HEK293 (cell line): Measurements from ENCODE around the gene PCSK6.

ENCODE experiments used
- CTCF ChIA-PET: fragments of 350-600 bp; formaldehyde crosslinking; extraction: SDS; loops from one replicate; lab custom pipeline; 2021; ENCODE audit warnings: antibody characterized with exemption; lab: Yijun Ruan, JAX
- POLR2A ChIA-PET: fragments of 300-600 bp; formaldehyde crosslinking; extraction: SDS; loops from one replicate; lab custom pipeline; 2020; ENCODE audit warnings: antibody characterized with exemption, inconsistent platforms; lab: Yijun Ruan, JAX
- H3K27ac ChIP-seq: fragments of 200-500 bp; sonication (Bioruptor generic); 2 replicates; pipeline ENCODE4 v1.5.1; 2014; ENCODE audit warnings: low read depth, low read length, control low read depth, inconsistent platforms; ENCODE audit errors: extremely low read depth
- H3K36me3 ChIP-seq, 2 experiments: fragments of 200-500 bp in 1 of 2; sonication (Bioruptor generic) in 1 of 2; 1 replicate in 1 of 2; 2 replicates in 1 of 2; pipeline ENCODE4 v1.5.1; 2014 to 2017; ENCODE audit warnings: inconsistent platforms in 2 of 2, low read length in 2 of 2; ENCODE audit not compliant: control insufficient read depth in 2 of 2, insufficient read depth in 1 of 2
- H3K4me1 ChIP-seq: fragments of 200-500 bp; sonication (Bioruptor generic); 2 replicates; pipeline ENCODE4 v1.5.1; 2014; ENCODE audit warnings: mild to moderate bottlenecking, low read length, inconsistent platforms; ENCODE audit not compliant: control insufficient read depth, insufficient read depth
- H3K4me3 ChIP-seq: 2 replicates; pipeline ENCODE4 v1.5.1; 2011; ENCODE audit warnings: low read depth, mild to moderate bottlenecking, control low read depth, low read length, moderate library complexity
- H3K9me3 ChIP-seq: fragments of 200-500 bp; sonication (Bioruptor generic); 2 replicates; pipeline ENCODE4 v1.5.1; 2014; ENCODE audit warnings: low read depth, low read length, inconsistent platforms; ENCODE audit not compliant: control insufficient read depth, insufficient read depth
- HOXD13 ChIP-seq: sonication (generic); formaldehyde crosslinking; IDR thresholded peaks from 2 replicates; pipeline ENCODE4 v1.8.0; 2022; ENCODE audit warnings: missing genetic modification reagents, borderline replicate concordance
- MYNN ChIP-seq: fragments of 450-650 bp; formaldehyde crosslinking; IDR thresholded peaks from 2 replicates; pipeline ENCODE4 v1.5.1; 2016; ENCODE audit warnings: missing biosample characterization, missing genetic modification characterization, borderline replicate concordance
- OSR2 ChIP-seq: fragments of 450-650 bp; formaldehyde crosslinking; IDR thresholded peaks from 2 replicates; pipeline ENCODE4 v1.5.1; 2016; ENCODE audit warnings: missing biosample characterization, missing genetic modification characterization
- PRDM10 ChIP-seq: fragments of 450-650 bp; formaldehyde crosslinking; IDR thresholded peaks from 2 replicates; pipeline ENCODE4 v1.5.1; 2016; ENCODE audit warnings: missing biosample characterization, missing genetic modification characterization
- ZNF121 ChIP-seq: fragments of 450-650 bp; formaldehyde crosslinking; IDR thresholded peaks from 2 replicates; pipeline ENCODE4 v1.5.1; 2016; ENCODE audit warnings: missing biosample characterization, missing genetic modification characterization
- ZNF146 ChIP-seq: fragments of 450-650 bp; formaldehyde crosslinking; IDR thresholded peaks from 2 replicates; pipeline ENCODE4 v1.5.1; 2016; ENCODE audit warnings: missing biosample characterization, missing genetic modification characterization
- ZNF157 ChIP-seq: fragments of 450-650 bp; formaldehyde crosslinking; IDR thresholded peaks from 2 replicates; pipeline ENCODE4 v1.5.1; 2016; ENCODE audit warnings: missing biosample characterization, missing genetic modification characterization
- ZNF214 ChIP-seq: fragments of 450-650 bp; formaldehyde crosslinking; IDR thresholded peaks from 2 replicates; pipeline ENCODE4 v1.5.1; 2017; ENCODE audit warnings: missing biosample characterization, mild to moderate bottlenecking, missing genetic modification characterization, borderline replicate concordance
- ZNF248 ChIP-seq: fragments of 450-650 bp; formaldehyde crosslinking; IDR thresholded peaks from 2 replicates; pipeline ENCODE4 v1.5.1; 2017; ENCODE audit warnings: missing biosample characterization, missing genetic modification characterization
- ZNF391 ChIP-seq: fragments of 450-650 bp; formaldehyde crosslinking; IDR thresholded peaks from 2 replicates; pipeline ENCODE4 v1.5.1; 2016; ENCODE audit warnings: low read depth, missing biosample characterization, missing genetic modification characterization, borderline replicate concordance
- ZNF558 ChIP-seq: fragments of 450-650 bp; formaldehyde crosslinking; IDR thresholded peaks from 2 replicates; pipeline ENCODE4 v1.5.1; 2016; ENCODE audit warnings: missing biosample characterization, missing genetic modification characterization
- ZNF776 ChIP-seq: fragments of 450-650 bp; formaldehyde crosslinking; IDR thresholded peaks from 2 replicates; pipeline ENCODE4 v1.5.0; 2017; ENCODE audit warnings: missing biosample characterization, missing genetic modification characterization, borderline replicate concordance
- ZNF837 ChIP-seq: fragments of 450-650 bp; formaldehyde crosslinking; IDR thresholded peaks from 2 replicates; pipeline ENCODE4 v1.5.1; 2016; ENCODE audit warnings: missing biosample characterization, missing genetic modification characterization
- TF ChIP-seq, protein P1 (sequence below): fragments of 450-650 bp; formaldehyde crosslinking; IDR thresholded peaks from 2 replicates; pipeline ENCODE4 v1.5.1; 2017; ENCODE audit warnings: missing biosample characterization, missing genetic modification characterization
- TF ChIP-seq, protein P2 (sequence below): fragments of 450-650 bp; formaldehyde crosslinking; IDR thresholded peaks from 2 replicates; pipeline ENCODE4 v1.5.1; 2016; ENCODE audit warnings: missing biosample characterization, missing genetic modification characterization, borderline replicate concordance
- TF ChIP-seq, protein P3 (sequence below): fragments of 450-650 bp; formaldehyde crosslinking; IDR thresholded peaks from 2 replicates; pipeline ENCODE4 v1.5.1; 2016; ENCODE audit warnings: missing biosample characterization, missing genetic modification characterization

PCSK6 gene

DNA sequence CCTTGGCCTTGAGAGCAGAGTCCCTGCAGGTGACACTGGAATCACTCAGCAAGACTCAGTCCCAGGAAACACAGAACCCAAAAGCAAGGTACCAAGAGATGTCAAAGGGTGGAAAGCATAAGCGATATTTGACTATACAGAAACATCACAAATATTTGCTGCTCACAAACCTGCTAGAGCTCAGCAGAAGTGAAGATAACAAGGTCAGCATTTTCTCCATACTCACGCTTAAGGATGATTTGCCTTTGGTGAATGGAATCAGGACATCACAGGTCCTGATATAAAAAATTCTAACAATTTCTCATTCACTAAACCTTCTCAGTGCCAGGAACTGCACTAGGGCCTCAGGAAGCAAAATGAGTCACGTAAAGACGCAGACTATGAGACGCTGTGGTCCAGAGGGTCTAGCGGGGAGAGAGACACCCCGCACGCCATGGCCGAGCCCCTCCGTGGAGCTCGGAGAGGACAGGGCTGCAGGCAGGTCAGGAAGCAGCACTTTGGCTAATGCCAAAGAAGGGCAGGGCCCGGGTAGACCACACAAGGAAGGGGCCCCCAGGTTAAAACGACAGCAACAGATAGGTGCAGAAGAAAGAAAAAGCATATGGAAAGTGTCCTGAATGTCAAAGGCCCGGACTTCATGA is 10.7 kb downstream of the PCSK6 start:
- ChIA-PET POLR2A (no interaction called here), CTCF (interaction anchor here (0.6 kb wide), 1 partner anchor 222 kb away, joined by 3 read pairs; no protein-coding TSS in a partner anchor)
- no peak overlapping the region for H3K27ac ChIP-seq
- H3K9me3 ChIP-seq, result no peaks in the 10 kb centered on the region
- H3K36me3 ChIP-seq, result peaks cover 0 to 20% of the 10 kb centered on the region in 2 experiments; a peak in 2 of 3 replicates
- TF ChIP-seq ZNF391 (tag by site-specific recombination) (no peak), ZNF776 (tag by site-specific recombination) (no peak), ZNF121 (tag by site-specific recombination) (no peak), ZNF248 (tag by site-specific recombination) (no peak), ZNF214 (tag by site-specific recombination) (no peak), MYNN (no peak), ZNF837 (tag by site-specific recombination) (no peak)
- TF ChIP-seq, protein P1, sequence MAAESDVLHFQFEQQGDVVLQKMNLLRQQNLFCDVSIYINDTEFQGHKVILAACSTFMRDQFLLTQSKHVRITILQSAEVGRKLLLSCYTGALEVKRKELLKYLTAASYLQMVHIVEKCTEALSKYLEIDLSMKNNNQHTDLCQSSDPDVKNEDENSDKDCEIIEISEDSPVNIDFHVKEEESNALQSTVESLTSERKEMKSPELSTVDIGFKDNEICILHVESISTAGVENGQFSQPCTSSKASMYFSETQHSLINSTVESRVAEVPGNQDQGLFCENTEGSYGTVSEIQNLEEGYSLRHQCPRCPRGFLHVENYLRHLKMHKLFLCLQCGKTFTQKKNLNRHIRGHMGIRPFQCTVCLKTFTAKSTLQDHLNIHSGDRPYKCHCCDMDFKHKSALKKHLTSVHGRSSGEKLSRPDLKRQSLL (tag by site-specific recombination), result no peak
- TF ChIP-seq, protein P2, sequence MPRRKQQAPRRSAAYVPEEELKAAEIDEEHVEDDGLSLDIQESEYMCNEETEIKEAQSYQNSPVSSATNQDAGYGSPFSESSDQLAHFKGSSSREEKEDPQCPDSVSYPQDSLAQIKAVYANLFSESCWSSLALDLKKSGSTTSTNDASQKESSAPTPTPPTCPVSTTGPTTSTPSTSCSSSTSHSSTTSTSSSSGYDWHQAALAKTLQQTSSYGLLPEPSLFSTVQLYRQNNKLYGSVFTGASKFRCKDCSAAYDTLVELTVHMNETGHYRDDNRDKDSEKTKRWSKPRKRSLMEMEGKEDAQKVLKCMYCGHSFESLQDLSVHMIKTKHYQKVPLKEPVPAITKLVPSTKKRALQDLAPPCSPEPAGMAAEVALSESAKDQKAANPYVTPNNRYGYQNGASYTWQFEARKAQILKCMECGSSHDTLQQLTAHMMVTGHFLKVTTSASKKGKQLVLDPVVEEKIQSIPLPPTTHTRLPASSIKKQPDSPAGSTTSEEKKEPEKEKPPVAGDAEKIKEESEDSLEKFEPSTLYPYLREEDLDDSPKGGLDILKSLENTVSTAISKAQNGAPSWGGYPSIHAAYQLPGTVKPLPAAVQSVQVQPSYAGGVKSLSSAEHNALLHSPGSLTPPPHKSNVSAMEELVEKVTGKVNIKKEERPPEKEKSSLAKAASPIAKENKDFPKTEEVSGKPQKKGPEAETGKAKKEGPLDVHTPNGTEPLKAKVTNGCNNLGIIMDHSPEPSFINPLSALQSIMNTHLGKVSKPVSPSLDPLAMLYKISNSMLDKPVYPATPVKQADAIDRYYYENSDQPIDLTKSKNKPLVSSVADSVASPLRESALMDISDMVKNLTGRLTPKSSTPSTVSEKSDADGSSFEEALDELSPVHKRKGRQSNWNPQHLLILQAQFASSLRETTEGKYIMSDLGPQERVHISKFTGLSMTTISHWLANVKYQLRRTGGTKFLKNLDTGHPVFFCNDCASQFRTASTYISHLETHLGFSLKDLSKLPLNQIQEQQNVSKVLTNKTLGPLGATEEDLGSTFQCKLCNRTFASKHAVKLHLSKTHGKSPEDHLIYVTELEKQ (tag by site-specific recombination), result no peak
- H3K4me1 ChIP-seq, result no peaks in the 10 kb centered on the region
- H3K4me3 ChIP-seq, result no peak overlapping the region

- Histone ChIP-seq H3K9me3 (no peaks in the 10 kb centered on the region), H3K36me3 (peaks cover 0 to 20% of the 10 kb centered on the region in 2 experiments; a peak in 2 of 3 replicates), H3K4me1 (no peaks in the 10 kb centered on the region), H3K4me3 (no peak overlapping the region), H3K27ac (no peak overlapping the region)
- POLR2A ChIA-PET, result no interaction called here
- TF ChIP-seq PRDM10, result peak; percentile 38; the same call in 1 of the 2 replicates
- TF ChIP-seq ZNF558 (tag by site-specific recombination), result no peak
- TF ChIP-seq HOXD13, result no peak
- TF ChIP-seq, protein P3, sequence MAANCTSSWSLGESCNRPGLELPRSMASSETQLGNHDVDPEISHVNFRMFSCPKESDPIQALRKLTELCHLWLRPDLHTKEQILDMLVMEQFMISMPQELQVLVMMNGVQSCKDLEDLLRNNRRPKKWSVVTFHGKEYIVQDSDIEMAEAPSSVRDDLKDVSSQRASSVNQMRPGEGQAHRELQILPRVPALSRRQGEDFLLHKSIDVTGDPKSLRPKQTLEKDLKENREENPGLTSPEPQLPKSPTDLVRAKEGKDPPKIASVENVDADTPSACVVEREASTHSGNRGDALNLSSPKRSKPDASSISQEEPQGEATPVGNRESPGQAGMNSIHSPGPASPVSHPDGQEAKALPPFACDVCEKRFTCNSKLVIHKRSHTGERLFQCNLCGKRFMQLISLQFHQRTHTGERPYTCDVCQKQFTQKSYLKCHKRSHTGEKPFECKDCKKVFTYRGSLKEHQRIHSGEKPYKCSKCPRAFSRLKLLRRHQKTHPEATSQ (tag by site-specific recombination), result no peak
- TF ChIP-seq OSR2 (tag by site-specific recombination), result no peak
- TF ChIP-seq ZNF157 (tag by site-specific recombination), result no peak
- no peak for TF ChIP-seq ZNF146 (tag by site-specific recombination)
- CTCF ChIA-PET, result no interaction called here
These were observed 11.6 kb downstream of the PCSK6 start for GRCh38 chr15:101477851-101478362.
